LNCaP clone FGC (cell line): ENCODE measurements around the gene PNLIPRP1.

Source experiments
- DNase-seq: peaks from one replicate; pipeline ENCODE4 v3.0.0-alpha.2; 2011; ENCODE audit warnings: low read depth
- H3K4me3 ChIP-seq: 2 replicates; pipeline ENCODE4 v1.5.1; 2011; ENCODE audit warnings: mild to moderate bottlenecking, low read depth, low read length, control low read depth
- CTCF ChIP-seq: IDR thresholded peaks from 2 replicates; pipeline ENCODE4 v1.5.1; 2012; ENCODE audit warnings: mild to moderate bottlenecking; ENCODE audit not compliant: control insufficient read depth, insufficient read depth; ENCODE audit errors: extremely low read depth

The PNLIPRP1 gene

DNA sequence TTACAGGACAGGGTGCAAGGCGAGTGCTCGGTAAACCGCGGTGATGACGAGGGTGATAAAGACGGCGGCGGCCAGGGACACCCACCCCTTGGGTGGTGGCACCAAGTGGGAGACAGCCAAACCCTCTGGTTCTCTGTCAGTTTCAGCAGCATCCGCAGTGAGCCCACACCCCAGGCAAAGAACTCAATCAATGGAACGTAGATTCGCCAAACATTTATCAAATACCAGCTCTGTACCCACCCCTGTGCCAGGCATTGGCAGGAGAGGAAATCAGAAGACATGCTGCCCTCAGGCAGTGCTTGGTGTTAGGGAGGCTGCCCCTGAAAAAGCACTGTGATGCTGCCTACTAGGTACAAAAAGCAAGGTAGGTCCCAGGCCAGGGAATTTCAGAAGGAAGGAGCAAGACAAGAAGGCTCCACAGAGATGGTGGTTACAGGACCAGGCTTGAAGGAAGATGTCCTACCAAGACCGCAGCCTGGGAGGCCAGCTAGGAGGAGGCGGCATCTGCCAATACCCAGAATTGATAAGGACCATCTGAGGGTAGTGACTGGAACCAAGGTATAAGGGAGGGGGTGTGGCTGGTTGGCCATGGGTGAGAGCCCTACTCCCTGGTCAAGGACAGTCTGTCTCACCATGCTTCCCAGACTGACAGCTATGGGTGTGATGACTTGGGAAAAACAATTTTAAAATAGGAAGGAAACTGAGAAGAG lies 19.8 kb downstream of the PNLIPRP1 start:
- TF ChIP-seq CTCF = no peak
- H3K4me3 ChIP-seq = no peak overlapping the region
- DNase-seq = no peak

- no peak for DNase-seq
- TF ChIP-seq CTCF = no peak
- H3K4me3 ChIP-seq = no peak overlapping the region
Measured at GRCh38 chr10:116611153-116611545, 20.4 kb downstream of the PNLIPRP1 start.

GRCh38 chr10:116612107-116612769 lies 21.5 kb downstream of the PNLIPRP1 start:
- no peak overlapping the region for H3K4me3 ChIP-seq
- TF ChIP-seq CTCF = no peak
- no peak for DNase-seq

- no peak for TF ChIP-seq CTCF
- no peak for DNase-seq
- H3K4me3 ChIP-seq = no peak overlapping the region
Measured at GRCh38 chr10:116613471-116613870, 22.7 kb downstream of the PNLIPRP1 start.

DNA sequence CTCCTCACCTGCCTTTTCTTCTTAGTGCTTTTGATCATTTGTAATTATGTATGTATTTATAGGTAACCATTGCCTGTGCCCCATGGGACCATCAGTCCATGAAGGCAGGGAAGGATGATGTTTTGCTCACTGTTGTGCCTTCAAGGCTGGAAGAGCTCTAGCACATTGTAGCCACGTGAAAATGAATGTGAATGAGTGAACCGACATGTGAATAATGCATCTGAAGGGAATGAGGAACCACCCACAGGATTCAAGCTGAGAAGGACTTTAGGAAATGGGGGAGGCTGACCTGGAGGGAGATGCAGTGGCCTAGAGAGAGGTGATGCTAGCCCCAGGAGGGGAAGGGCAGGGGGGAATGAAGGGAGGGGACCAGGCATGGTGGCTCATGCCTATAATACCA lies 24.0 kb downstream of the PNLIPRP1 start:
- H3K4me3 ChIP-seq = no peak overlapping the region
- no peak for TF ChIP-seq CTCF
- DNase-seq = no peak

DNA sequence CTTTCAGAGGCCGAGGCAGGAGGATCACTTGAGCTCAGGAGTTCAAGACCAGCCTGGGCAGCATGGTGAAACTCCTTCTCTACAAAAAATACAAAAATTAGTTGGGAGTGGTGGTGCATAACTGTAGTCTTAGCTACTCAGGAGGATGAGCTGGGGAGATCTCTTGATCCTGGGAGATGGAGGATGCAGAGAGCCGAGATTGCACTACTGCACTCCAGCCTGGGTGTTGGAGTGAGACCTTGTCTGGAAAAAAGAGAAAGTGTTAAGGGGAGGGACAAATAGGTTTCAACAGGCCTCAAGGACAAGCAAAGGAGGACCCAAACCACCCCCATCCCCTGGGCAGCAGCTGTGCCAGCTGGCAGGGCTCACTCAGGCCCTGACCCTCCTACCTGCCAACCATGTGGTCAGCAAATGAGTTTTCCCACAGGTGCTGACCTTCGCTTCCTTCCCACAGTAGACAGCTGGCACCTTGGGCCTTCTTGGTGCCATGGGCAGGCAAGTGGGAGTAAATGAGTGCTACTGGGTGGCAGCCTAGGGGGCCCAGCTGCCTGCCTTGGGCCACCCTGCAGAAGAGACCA lies 24.5 kb downstream of the PNLIPRP1 start:
- no peak for TF ChIP-seq CTCF
- DNase-seq = no peak
- no peak overlapping the region for H3K4me3 ChIP-seq
